CD4-positive, CD25-positive, alpha-beta regulatory T cell (primary cell): ENCODE data around the gene AQP4. TPM values are rescaled to one million over a fixed set of nuclear protein-coding genes. Genes with fewer than 3 reads are reported as not detected.

Experiments used
- ATAC-seq, 2 donors: fragments of 150-1000 bp; cut with Tn5 transposase; one replicate each; pipeline ENCODE4 v1.10.0; 2021; ENCODE audit warnings: low read depth in 2 of 2, moderate number of reproducible peaks in 2 of 2, moderate library complexity in 1 of 2
- DNase-seq, 3 donors: peaks; one replicate each; pipeline versions ENCODE4 v3.0.0 to v3.0.0-alpha.2; 2012 to 2022; ENCODE audit warnings: mixed read lengths in 1 of 3
- H3K27ac ChIP-seq: one replicate; pipeline ENCODE4 v1.7.0; 2013; ENCODE audit warnings: mild to moderate bottlenecking, low read length; ENCODE audit not compliant: insufficient read depth, poor library complexity, severe bottlenecking
- H3K27me3 ChIP-seq: one replicate; pipeline ENCODE4 v1.7.0; 2013; ENCODE audit warnings: low read length; ENCODE audit not compliant: control insufficient read depth, insufficient read depth
- H3K36me3 ChIP-seq: one replicate; pipeline ENCODE4 v1.7.0; 2013; ENCODE audit warnings: mild to moderate bottlenecking, low read length, moderate library complexity; ENCODE audit not compliant: control insufficient read depth, insufficient read depth
- H3K4me1 ChIP-seq: 2 replicates; pipeline ENCODE4 v1.7.0; 2013; ENCODE audit warnings: mild to moderate bottlenecking, low read length; ENCODE audit not compliant: insufficient read depth, control insufficient read depth, poor library complexity, severe bottlenecking
- H3K4me3 ChIP-seq: one replicate; pipeline ENCODE4 v1.7.0; 2013; ENCODE audit warnings: low read depth, mild to moderate bottlenecking, low read length, moderate library complexity
- H3K9me3 ChIP-seq, 2 experiments: 1 replicate in 1 of 2; 2 replicates in 1 of 2; pipeline ENCODE4 v1.7.0; 2013; ENCODE audit warnings: low read length in 2 of 2, mild to moderate bottlenecking in 1 of 2, moderate library complexity in 1 of 2; ENCODE audit not compliant: control insufficient read depth in 2 of 2
- H3K27ac Mint-ChIP-seq, 3 donors: one replicate each; pipeline ENCODE4 v1.8.0; 2020 to 2022; ENCODE audit warnings: mild to moderate bottlenecking in 3 of 3, mixed read lengths in 3 of 3, moderate library complexity in 2 of 3
- H3K27me3 Mint-ChIP-seq: one replicate; pipeline ENCODE4 v1.8.0; 2022; ENCODE audit warnings: mild to moderate bottlenecking, mixed read lengths
- H3K36me3 Mint-ChIP-seq: one replicate; pipeline ENCODE4 v1.8.0; 2020; ENCODE audit warnings: mixed read lengths
- H3K4me1 Mint-ChIP-seq, 4 donors: one replicate each; pipeline ENCODE4 v1.8.0; 2020 to 2022; ENCODE audit warnings: mixed read lengths in 4 of 4, mild to moderate bottlenecking in 1 of 4
- H3K4me3 Mint-ChIP-seq, 4 donors: one replicate each; pipeline ENCODE4 v1.8.0; 2020 to 2022; ENCODE audit warnings: mild to moderate bottlenecking in 4 of 4, mixed read lengths in 4 of 4, moderate library complexity in 3 of 4
- H3K9me3 Mint-ChIP-seq, 7 donors: one replicate each; pipeline ENCODE4 v1.8.0; 2020 to 2022; ENCODE audit warnings: mixed read lengths in 7 of 7, mild to moderate bottlenecking in 3 of 7, moderate library complexity in 2 of 7
- polyA plus RNA-seq, 4 donors: library from polyadenylated mRNA; unstranded; fragments of 300-500 nt; fragmentation: Illumina TruSeq; gene quantifications; one replicate each; pipeline ENCODE4 v1.2.3, GENCODE V29; 2021
- total RNA-seq: library from RNA; stranded (reverse); gene quantifications from one replicate; pipeline ENCODE4 v1.2.3, GENCODE V29; 2022

The AQP4 gene
- total and polyA plus RNA-seq, 5 donors from 2014 or later = not detected

DNA sequence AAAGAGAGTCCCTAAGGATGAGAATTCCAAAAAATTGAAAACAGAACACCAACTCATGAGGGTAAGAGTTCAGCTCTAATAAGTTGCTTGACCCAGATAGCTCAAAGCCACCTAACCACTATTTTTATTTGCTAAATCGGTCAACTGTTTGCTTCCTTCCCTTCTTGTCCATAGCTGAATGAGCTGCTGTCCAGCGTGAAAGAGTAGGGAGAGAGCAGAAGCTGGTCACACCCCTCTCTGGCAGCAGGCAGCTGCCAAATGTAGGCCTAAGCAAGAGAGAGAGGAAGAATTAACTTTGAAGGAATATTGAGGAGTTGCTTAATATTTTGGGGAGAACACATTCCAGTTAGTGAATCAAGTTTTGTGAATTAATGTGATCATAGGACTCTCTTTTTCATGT lies 25.9 kb downstream of the AQP4 start:
- H3K36me3 ChIP-seq = no peaks in the 10 kb centered on the region
- Mint-ChIP-seq H3K4me1 (no peaks in the 10 kb centered on the region), H3K36me3 (no peaks in the 10 kb centered on the region), H3K9me3 (peaks cover 0 to 14% (median 4%) of the 10 kb centered on the region in 7 donors), H3K4me3 (no peak overlapping the region), H3K27me3 (no peaks in the 10 kb centered on the region), H3K27ac (no peak overlapping the region)
- H3K4me1 ChIP-seq = no peaks in the 10 kb centered on the region
- no peak overlapping the region for H3K27ac ChIP-seq
- H3K27me3 ChIP-seq = no peaks in the 10 kb centered on the region
- DNase-seq = no peak
- no peak overlapping the region for H3K4me3 ChIP-seq
- ATAC-seq = no peak
- H3K9me3 ChIP-seq = no peaks in the 10 kb centered on the region

DNA sequence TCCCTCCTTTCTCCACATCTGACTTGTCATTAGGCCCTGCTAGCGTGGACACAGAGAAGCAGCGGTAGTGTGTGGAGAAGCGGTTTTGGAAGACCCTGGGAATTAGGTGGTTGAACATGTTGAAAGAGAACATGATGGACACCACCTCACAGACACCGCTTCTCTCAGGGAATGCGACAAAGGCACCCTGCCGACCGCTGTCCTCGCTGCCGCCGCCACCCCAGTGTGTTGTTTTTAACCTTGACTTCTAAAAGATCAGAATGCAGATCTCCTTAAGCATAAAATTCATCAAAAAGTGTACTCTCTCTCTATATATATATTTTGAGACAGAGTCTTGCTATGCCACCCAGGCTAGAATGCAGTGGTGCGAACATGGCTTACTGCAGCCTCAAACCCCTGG lies 33.2 kb downstream of the AQP4 start:
- ATAC-seq = no peak
- Mint-ChIP-seq H3K27ac (peak overlapping the region in 1 of 3 donors; percentile 60), H3K27me3 (no peaks in the 10 kb centered on the region), H3K4me1 (no peaks in the 10 kb centered on the region), H3K36me3 (no peaks in the 10 kb centered on the region), H3K4me3 (no peak overlapping the region), H3K9me3 (peaks cover 0 to 8% (median 3%) of the 10 kb centered on the region in 7 donors)
- Histone ChIP-seq H3K4me3 (no peak overlapping the region), H3K4me1 (no peaks in the 10 kb centered on the region), H3K9me3 (no peaks in the 10 kb centered on the region), H3K27me3 (no peaks in the 10 kb centered on the region), H3K27ac (no peak overlapping the region), H3K36me3 (no peaks in the 10 kb centered on the region)
- no peak for DNase-seq

DNA sequence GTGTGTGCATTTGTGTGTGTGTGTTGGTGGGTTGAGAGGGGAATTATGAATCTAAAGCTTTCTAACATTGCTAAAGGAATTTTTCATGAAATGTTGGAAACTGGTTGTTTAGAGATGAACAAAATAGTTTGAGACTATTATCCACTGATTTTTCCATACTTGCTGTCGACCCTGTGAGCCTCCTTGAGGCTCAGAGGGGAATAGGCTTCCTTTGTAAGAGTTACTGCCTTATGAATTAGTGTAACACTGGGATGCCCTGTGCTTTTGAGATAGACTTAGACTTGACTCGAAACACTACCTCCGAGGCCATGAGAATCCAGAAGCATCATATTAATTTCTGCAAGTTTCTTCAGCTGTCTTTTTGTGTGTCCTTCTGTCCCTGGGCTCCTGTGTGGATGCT lies 37.9 kb downstream of the AQP4 start:
- DNase-seq (no peak), ATAC-seq (no peak)
- no peak overlapping the region for H3K4me3 ChIP-seq
- no peaks in the 10 kb centered on the region for H3K4me1 Mint-ChIP-seq
- no peaks in the 10 kb centered on the region for H3K36me3 ChIP-seq
- H3K27ac Mint-ChIP-seq = no peak overlapping the region
- H3K4me3 Mint-ChIP-seq = no peak overlapping the region
- peaks cover 0 to 9% (median 2%) of the 10 kb centered on the region in 7 donors for H3K9me3 Mint-ChIP-seq
- no peaks in the 10 kb centered on the region for H3K36me3 Mint-ChIP-seq
- no peaks in the 10 kb centered on the region for H3K4me1 ChIP-seq
- no peaks in the 10 kb centered on the region for H3K27me3 Mint-ChIP-seq
- H3K9me3 ChIP-seq = no peaks in the 10 kb centered on the region
- H3K27ac ChIP-seq = no peak overlapping the region
- no peaks in the 10 kb centered on the region for H3K27me3 ChIP-seq

DNA sequence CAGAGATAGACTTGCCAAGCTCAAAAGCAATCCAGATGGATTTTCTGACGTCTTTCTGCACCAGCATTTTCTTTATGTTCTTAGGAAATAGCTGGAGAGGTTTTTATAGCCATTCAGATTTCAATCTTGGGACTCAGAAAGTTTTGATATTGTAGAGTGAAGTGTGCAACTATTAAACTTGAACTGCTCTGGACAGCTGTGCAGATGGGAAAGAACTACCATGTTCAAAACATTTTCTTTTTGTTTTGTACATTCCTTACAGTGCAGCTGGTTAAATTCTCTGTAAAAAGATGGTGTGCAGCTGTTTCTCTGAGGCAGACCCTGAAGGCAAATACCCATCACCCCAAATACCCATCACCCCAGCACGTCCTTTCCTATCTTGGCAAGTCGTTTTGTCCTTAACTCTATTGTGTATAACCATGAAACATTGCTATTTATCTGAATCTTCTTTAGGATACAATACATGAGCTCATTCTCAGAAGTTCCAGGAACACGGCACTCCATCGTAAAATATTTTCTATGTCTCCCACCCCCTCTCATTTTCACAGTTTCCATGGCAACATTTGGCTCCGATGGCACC lies 38.8 kb downstream of the AQP4 start:
- no peak overlapping the region for H3K27ac Mint-ChIP-seq
- no peak overlapping the region for H3K4me3 Mint-ChIP-seq
- Histone ChIP-seq H3K27me3 (no peaks in the 10 kb centered on the region), H3K27ac (no peak overlapping the region), H3K4me1 (no peaks in the 10 kb centered on the region), H3K9me3 (no peaks in the 10 kb centered on the region), H3K4me3 (no peak overlapping the region), H3K36me3 (no peaks in the 10 kb centered on the region)
- no peaks in the 10 kb centered on the region for H3K27me3 Mint-ChIP-seq
- no peak for ATAC-seq
- H3K9me3 Mint-ChIP-seq = peaks cover 0 to 9% (median 3%) of the 10 kb centered on the region in 7 donors
- H3K4me1 Mint-ChIP-seq = no peaks in the 10 kb centered on the region
- no peak for DNase-seq
- H3K36me3 Mint-ChIP-seq = no peaks in the 10 kb centered on the region

DNA sequence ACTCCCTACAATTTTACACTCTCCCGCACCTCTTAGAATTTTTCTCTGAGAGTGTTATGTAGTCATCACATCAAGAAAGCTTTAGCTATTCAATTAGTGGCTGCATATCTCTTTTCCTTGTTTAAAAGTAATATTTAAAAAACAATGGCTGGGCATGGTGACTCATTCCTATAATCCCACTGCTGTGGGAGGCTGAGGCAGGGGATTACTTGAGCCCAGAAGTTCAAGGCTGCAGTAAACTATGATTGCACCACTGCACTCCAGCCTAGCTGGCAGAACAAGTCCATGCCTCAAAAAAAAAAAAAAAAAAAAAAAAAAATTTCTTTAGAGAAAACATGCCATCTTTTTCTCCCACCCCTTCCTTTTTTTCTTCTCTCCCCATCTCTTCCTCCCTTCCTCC lies 44.3 kb downstream of the AQP4 start:
- H3K36me3 Mint-ChIP-seq = no peaks in the 10 kb centered on the region
- Histone ChIP-seq H3K4me3 (no peak overlapping the region), H3K4me1 (no peaks in the 10 kb centered on the region), H3K36me3 (no peaks in the 10 kb centered on the region), H3K27me3 (no peaks in the 10 kb centered on the region), H3K9me3 (peaks cover 5 to 10% of the 10 kb centered on the region in 2 experiments), H3K27ac (no peak overlapping the region)
- H3K27me3 Mint-ChIP-seq = no peaks in the 10 kb centered on the region
- ATAC-seq (no peak), DNase-seq (no peak)
- peaks cover 0 to 25% (median 8%) of the 10 kb centered on the region in 7 donors for H3K9me3 Mint-ChIP-seq
- H3K4me1 Mint-ChIP-seq = no peaks in the 10 kb centered on the region
- H3K27ac Mint-ChIP-seq = no peak overlapping the region
- no peak overlapping the region for H3K4me3 Mint-ChIP-seq

DNA sequence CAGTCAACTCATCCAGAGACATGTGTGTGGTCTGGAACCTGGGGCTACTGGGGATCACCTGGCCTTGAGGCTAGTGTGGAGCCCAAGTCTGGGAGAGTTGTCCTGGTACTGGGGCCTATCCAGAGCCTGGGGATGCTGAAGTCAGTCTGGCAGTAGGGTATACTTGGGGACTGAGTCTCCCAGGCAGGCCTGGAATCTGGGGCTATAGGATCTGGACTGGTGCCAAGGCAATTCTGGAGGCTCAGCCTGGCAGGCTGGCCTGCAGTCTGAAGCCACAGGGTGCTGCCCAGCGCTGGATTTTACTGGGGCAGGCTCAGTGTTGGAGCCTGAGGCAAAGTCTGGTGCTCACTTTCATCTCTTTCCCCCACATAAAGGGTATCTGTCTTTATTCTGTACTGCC lies 46.5 kb downstream of the AQP4 start:
- Mint-ChIP-seq H3K27ac (no peak overlapping the region), H3K9me3 (peaks cover 0 to 25% (median 8%) of the 10 kb centered on the region in 7 donors), H3K27me3 (no peaks in the 10 kb centered on the region), H3K4me3 (no peak overlapping the region), H3K4me1 (no peaks in the 10 kb centered on the region), H3K36me3 (no peaks in the 10 kb centered on the region)
- ATAC-seq = no peak
- no peak for DNase-seq
- no peak overlapping the region for H3K27ac ChIP-seq
- H3K27me3 ChIP-seq = no peaks in the 10 kb centered on the region
- H3K4me3 ChIP-seq = no peak overlapping the region
- H3K36me3 ChIP-seq = no peaks in the 10 kb centered on the region
- no peaks in the 10 kb centered on the region for H3K4me1 ChIP-seq
- H3K9me3 ChIP-seq = peaks cover 5 to 10% of the 10 kb centered on the region in 2 experiments

DNA sequence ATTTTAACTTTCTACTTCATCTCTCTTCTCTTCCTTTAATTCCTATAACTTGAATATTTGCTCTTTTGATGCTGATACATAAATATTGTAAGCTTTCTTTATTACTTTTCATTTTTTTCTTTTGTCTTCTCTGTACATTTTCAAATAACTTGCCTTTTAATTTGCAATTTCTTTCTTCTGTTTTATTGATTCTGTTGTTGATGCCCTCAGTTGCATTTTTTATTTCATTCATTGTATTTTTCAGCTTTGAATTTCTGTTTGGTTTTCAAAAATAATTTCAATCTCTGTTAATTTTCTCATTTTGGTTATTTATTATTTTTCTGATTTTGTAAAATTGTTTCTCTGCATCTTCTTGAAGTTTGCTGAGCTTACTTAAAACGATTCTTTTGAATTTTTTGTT lies 47.0 kb downstream of the AQP4 start:
- Histone ChIP-seq H3K4me3 (no peak overlapping the region), H3K9me3 (peaks cover 5 to 10% of the 10 kb centered on the region in 2 experiments), H3K36me3 (no peaks in the 10 kb centered on the region), H3K27me3 (no peaks in the 10 kb centered on the region), H3K27ac (no peak overlapping the region), H3K4me1 (no peaks in the 10 kb centered on the region)
- H3K9me3 Mint-ChIP-seq = peaks cover 0 to 25% (median 8%) of the 10 kb centered on the region in 7 donors
- H3K27ac Mint-ChIP-seq = no peak overlapping the region
- no peak for DNase-seq
- H3K4me1 Mint-ChIP-seq = no peaks in the 10 kb centered on the region
- no peaks in the 10 kb centered on the region for H3K36me3 Mint-ChIP-seq
- no peaks in the 10 kb centered on the region for H3K27me3 Mint-ChIP-seq
- H3K4me3 Mint-ChIP-seq = no peak overlapping the region
- ATAC-seq = no peak

DNA sequence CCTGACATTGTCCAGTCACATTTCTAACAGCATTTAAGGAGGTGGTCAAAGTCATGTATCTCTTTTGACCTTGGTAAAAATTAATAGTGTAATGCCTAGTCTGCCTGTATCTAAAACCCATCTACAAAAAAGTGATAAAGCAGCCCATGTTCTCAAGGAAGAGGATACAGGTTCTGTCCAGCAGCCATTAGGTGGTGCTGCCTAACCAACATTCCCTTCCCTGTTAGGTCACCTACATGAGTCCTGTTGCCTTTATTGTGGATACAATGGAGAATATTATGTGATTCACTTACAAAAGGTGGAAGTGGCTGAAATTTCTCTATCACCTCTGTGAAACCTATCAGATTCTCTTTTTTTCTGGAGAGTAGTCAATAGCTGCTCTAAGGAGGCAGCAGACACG lies 52.5 kb downstream of the AQP4 start:
- ATAC-seq (no peak), DNase-seq (peak in 1 of 3 donors; percentile 2)
- no peaks in the 10 kb centered on the region for H3K4me1 Mint-ChIP-seq
- Histone ChIP-seq H3K27ac (no peak overlapping the region), H3K4me3 (no peak overlapping the region), H3K27me3 (no peaks in the 10 kb centered on the region), H3K9me3 (no peaks in the 10 kb centered on the region), H3K36me3 (no peaks in the 10 kb centered on the region), H3K4me1 (no peaks in the 10 kb centered on the region)
- no peak overlapping the region for H3K4me3 Mint-ChIP-seq
- H3K27me3 Mint-ChIP-seq = no peaks in the 10 kb centered on the region
- peaks cover 0 to 32% (median 10%) of the 10 kb centered on the region in 7 donors for H3K9me3 Mint-ChIP-seq
- H3K27ac Mint-ChIP-seq = no peak overlapping the region
- no peaks in the 10 kb centered on the region for H3K36me3 Mint-ChIP-seq
